Globus pallidus (tissue), 1 donor: ENCODE measurements around the gene MAB21L4.

Experiments
- DNase-seq: peaks from one replicate; pipeline ENCODE4 v3.0.0-alpha.2; 2015; ENCODE audit warnings: low spot score

Gene MAB21L4

DNA sequence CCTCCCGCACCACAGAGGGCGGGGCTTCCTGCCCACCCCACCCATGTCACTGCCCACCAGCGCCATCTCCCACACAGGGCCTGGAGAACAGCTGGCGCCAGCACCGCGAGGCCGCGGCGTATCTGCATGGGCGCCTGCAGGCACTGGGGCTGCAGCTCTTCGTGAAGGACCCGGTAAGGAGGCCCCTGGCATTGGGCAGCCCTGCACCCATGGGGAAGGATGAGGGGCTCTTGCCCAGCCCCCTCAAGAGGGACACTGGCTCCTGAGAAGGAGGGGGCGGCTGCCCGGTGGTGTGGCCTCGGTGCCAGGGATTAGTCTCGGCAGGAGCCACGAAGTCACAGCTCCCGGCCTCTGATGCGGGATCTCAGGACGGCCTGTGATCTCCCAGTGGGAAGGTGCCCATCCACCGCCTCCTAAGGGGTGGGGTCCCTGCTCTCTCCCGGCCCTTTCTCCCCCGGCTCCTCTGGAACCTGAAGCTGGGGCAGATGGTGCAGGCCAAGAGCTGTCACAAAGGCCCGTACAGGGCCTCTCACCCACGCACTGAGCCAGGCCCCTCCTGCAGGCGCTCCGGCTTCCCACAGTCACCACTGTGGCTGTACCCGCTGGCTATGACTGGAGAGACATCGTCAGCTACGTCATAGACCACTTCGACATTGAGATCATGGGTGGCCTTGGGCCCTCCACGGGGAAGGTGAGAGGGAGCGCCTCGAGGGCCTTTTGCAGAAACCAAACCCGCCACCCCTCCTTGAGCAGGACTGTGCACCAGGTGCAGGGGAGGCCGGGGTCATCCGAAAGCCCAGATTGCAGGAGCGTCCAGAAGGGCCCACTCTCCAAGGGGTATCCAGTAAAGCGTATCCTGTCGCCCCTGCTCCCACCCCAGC is 18.3 kb downstream of the MAB21L4 start:
- DNase-seq, result no peak

- DNase-seq, result no peak
These were observed 19.3 kb downstream of the MAB21L4 start for GRCh38 chr2:240876475-240877251.

GRCh38 chr2:240876035-240876474 is 19.9 kb downstream of the MAB21L4 start:
- no peak for DNase-seq

DNA sequence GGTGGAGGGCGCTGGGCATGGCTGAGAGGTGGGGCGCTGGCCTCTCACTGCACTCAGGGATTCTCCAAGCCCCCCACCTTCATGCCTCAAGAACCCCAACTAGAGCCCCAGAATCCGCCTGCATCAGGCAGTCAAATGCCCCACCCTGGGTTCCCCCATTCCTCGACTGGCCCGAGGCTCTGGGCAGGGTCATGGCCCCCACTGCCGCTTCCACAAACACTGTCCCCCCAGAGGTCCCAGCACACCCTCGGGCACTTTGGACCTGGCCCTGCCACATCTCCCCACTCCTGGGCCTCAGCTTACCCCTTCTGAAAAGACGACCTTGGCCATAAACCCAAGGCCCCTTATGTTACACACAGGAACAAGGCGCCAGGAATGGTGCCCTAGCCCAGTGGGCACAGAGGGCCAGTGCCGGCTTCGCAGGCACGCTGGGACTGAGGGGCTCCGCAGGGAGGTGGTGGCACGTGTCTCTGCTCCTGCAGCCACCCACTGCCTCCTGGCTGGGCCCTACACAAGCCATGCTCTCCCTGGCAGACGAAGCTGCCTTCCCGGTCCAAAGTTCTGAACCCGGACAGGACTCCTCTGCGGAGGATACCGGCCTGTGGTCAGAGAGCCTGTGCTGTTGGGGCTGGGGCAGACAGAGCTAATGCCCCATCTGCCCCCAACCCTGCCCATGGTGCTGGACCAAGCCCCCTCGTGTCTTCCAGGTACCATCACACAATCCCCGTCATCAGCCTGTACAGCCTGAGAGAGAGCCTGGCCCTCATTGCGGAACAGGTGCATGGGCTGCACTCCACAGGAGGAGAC is 20.5 kb downstream of the MAB21L4 start:
- DNase-seq, result no peak

DNA sequence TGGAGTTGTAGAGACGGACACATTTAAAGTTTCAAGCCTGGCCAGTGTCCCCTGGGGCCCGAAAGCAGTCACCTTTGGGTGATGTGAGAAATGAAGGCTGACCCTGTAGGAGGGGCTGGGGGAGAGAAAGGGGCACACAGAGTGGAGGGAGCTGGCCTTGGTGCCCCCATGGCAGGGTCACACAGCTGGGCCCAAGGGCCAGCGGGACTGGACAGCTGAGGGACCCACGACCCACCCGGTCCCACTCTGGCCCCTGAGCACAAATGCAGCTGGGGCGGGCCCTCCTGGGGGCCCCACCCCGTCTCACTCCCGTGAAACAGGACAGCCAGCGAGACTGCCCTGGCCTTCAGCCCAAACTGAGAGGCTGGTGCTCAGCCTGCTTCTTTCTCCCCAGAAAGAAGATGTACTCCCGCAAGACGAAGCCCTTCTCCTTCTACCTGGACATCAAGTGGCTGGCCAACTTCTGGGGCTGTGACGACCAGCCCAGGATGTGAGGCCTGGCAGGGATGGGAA is 21.2 kb downstream of the MAB21L4 start:
- no peak for DNase-seq

- no peak for DNase-seq
These were observed 21.9 kb downstream of the MAB21L4 start for GRCh38 chr2:240873805-240874714.

DNA sequence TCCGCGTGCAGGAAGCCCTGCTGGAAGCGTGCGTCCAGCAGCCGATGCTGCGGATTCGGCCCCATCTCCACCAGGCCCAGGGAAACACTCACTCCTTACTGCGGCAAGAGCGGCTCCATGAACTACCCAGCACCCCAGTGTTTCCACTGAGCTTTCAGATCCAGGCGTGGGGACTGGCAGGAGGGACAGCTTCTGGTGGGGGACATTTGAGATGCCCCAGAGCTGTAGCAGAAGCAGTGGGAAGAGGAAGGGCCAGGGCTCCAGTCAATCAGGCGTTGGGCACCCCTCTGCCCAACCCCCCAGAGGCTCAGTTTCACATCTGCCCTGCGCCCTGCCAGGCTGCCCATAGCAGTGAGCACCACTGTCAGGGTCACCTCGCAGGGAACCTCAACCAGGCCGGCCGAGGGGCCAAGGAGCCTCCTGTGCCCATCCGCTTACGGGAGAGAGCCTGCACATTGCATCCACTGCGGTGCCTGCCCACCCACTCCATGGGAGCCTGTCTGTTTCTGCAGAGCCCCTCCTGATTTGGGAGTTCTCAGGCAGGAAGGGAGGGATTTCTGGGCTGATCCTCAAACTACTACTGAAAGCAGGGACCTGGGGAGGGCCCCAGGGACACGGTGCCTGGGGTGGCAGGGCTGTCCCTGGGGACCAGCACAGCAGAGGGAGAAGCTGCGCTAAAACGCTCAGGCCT is 22.7 kb downstream of the MAB21L4 start:
- no peak for DNase-seq

- DNase-seq, result no peak
These were observed 23.4 kb downstream of the MAB21L4 start for GRCh38 chr2:240872317-240873097.

DNA sequence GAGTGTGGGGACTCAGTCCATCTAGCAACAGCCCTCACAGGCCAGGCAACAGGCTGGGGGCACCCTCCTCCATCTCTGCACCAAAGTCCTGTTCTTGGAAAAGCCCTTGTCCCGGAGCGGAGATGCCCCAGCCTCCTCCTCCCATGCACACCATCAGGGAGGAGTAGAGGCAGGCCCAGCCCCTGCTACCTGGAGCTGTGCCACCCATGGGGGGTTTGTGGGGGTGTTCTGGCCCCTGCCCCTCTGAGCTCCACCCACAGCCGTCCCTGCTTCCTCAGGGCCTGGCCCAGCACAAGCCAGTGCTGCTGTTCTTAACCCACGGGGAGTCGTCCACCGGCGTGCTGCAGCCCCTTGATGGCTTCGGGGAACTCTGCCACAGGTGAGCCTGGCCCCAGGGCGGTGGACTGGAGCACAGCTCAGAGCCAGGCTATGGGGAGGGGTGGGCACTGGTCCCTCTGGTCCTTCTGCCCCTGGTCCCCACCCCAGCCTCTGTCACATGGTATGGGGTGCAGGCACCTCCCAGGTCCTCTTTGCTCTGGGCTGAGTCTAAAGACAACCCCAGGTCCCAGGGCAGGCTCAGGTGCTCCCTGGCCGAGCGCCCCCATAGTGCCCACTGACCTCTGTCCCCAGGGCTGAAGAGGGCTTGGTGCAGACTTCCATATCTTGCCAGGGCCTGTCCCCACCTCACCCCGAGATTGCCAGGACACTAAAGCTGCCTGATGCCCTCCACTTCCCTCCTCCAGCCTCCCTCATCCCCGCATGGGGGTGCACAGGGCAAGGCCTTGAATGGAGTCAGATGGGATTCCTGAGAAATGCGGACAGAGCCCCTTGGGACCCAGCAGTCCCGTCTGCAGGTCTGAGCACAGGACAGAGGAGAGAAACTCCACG is 24.6 kb downstream of the MAB21L4 start:
- DNase-seq, result no peak

DNA sequence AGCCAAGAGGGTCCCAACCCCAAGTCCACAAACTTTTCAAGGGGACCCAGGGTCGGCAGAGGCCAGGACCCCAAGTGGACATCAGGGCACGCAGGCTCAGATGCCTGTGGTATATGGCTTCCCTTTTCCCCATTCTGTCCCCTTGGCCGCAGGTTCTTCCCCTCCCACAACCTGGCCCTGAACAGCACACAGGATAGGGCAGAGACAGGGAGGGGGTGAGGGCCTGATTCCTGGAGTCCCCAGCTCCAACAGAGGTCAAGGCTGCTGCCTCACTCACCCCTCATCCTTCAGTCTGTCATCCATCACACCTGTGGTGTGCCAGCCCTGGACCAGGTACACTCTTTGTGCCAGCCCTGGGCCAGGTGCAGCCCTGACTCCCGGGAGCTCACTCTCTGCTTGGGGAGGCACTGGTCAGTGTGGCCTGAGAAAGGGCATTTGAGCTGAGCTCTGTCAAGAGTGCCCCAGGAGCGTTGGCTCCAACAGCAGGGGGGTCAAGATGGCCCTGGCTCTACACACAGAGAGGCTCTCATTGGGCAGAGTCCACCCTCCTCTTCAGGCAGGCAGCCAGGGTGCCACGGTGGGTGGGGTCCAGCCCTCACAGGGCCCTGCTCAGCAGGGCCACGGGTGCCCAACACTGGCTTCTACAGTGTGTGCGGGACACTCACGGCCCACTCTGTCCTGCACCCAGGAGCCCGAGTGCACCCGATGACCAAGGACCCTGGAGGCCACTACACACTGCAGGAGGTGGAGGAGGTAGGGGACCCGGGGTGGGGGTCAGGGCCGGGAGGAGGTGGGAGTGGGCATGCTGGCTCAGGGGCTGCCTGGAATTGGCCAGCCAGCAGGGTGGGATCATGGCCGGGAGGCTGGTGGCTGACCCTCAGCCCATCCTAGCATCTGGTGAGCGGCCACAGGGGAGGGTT is 25.7 kb downstream of the MAB21L4 start:
- no peak for DNase-seq

- DNase-seq, result no peak
These were observed 26.6 kb downstream of the MAB21L4 start for GRCh38 chr2:240869109-240869955.

GRCh38 chr2:240868286-240869108 is 27.5 kb downstream of the MAB21L4 start, which contains the start of gene AGXT:
Gene AGXT (plus strand): TSS chr2:240868824. CDS start chr2:240868866, 42 bp downstream.
- no peak for DNase-seq

DNA sequence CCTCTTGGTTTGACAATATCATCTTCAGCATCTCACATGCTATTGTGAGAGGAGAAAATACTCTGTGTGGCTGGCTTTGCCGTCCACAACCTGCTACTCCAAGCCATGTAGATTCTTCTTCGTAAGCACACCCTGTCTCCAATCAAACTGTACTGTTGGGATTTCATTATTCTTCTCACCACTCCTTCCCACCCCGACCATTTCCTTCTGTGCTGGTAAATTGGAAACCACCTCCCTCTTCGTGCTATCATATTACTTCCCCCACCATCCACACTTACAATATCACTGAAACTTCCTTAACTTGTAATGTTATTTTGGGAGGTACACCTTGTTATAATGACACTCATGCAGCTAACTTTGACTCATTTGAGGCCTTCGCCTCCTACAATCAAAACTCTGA is 30.6 kb downstream of the MAB21L4 start:
- DNase-seq, result no peak

DNA sequence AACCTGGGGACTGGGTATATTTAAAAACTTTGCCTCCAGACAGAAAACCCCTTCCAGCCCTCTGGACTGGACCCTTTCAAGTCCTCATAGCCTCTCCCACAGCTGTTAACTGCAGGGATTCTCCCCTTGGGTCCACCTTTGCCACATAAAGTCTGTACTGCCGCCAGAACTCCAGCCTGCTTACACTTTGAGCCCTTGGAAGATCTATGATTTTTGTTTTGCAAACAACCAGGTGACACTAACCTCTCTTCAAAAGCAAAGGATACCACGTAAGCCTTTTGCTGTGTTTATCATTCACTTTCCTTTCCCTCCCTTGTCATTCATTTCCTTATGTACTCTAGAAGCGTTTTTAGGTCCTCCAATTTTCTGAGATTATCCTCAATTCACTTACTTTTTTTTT is 31.5 kb downstream of the MAB21L4 start:
- DNase-seq, result no peak

- no peak for DNase-seq
These were observed 34.4 kb downstream of the MAB21L4 start for GRCh38 chr2:240861547-240861946.
